ENCODE results near the gene SYT9.
"Not testable (repeated sequence)": the region's sequence is repeated elsewhere in the genome, so short reads cannot be mapped to it uniquely, and the experiment has no call there.

The SYT9 gene

DNA sequence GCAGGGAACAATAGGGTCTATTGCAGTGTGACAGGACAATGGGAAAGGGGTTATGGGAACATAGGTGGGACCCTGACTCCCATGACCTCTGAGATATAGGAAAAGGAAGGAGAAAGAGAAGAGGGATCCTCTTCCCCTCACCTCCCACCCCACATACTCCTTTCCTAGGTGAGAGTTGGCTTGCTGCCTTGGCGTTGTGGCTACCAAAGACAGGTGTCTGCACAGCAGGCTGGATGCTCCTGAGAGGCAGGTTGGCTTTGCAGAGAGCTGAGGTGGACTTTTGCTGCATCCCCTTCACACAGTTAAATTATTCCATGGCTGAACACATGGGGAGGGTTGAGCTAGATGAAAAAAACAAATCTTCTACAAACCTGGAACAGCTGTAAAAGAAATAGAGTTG, 80.7 kb downstream of the SYT9 start:
- Histone ChIP-seq H3K9me2 (replicated peaks; ENCODE audit: control insufficient read depth, low read length) (no peaks in the 10 kb centered on the region), H3K27me3 (ENCODE audit: control insufficient read depth, low read length) (no peaks in the 10 kb centered on the region)
- TF ChIP-seq EZH2phosphoT487 (IDR thresholded peaks at IDR 0.05; ENCODE audit: borderline replicate concordance, low read length), result no peak

DNA sequence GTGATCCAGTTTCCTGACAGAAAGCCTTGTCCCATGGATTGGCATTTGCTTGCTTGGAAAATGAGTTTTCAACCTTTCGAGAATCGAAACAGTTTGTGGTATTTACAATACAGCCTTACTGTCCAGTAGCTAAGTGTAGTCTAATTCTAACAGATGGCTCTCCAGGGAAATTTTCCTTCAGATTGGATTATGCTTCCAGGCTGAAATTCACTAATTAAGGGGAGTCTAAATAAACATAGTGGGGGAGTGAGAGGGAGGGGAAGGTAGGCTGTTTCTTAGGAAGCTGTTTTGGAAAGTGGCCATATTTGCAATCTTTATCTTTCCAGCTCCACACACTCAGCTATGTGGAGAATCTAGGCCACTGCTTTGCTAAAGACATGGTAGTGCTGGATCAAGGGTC, 81.3 kb downstream of the SYT9 start:
- no peaks in the 10 kb centered on the region for H3K27me3 ChIP-seq (ENCODE audit: control insufficient read depth, low read length)
- TF ChIP-seq EZH2phosphoT487 (IDR thresholded peaks at IDR 0.05; ENCODE audit: borderline replicate concordance, low read length), result no peak
- TF ChIP-seq, protein P1, sequence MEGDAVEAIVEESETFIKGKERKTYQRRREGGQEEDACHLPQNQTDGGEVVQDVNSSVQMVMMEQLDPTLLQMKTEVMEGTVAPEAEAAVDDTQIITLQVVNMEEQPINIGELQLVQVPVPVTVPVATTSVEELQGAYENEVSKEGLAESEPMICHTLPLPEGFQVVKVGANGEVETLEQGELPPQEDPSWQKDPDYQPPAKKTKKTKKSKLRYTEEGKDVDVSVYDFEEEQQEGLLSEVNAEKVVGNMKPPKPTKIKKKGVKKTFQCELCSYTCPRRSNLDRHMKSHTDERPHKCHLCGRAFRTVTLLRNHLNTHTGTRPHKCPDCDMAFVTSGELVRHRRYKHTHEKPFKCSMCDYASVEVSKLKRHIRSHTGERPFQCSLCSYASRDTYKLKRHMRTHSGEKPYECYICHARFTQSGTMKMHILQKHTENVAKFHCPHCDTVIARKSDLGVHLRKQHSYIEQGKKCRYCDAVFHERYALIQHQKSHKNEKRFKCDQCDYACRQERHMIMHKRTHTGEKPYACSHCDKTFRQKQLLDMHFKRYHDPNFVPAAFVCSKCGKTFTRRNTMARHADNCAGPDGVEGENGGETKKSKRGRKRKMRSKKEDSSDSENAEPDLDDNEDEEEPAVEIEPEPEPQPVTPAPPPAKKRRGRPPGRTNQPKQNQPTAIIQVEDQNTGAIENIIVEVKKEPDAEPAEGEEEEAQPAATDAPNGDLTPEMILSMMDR (IDR thresholded peaks at IDR 0.05; ENCODE audit: low read depth, low read length, poor library complexity, severe bottlenecking), result no peak

More for the DNA sequence above, 80.7 kb downstream of the SYT9 start:
- no peaks in the 10 kb centered on the region for H3K9me3 ChIP-seq (ENCODE audit: control insufficient read depth, insufficient read depth, low read length)
- H3K4me1 ChIP-seq (ENCODE audit: control insufficient read depth, low read length), result no peaks in the 10 kb centered on the region
- no peaks in the 10 kb centered on the region for H3K79me2 ChIP-seq (ENCODE audit: control insufficient read depth, low read length)
- H3F3A ChIP-seq (ENCODE audit: control insufficient read depth, insufficient read depth), result no peaks in the 10 kb centered on the region
- H3K4me3 ChIP-seq (ENCODE audit: low read length), result no peak overlapping the region
- H3K36me3 ChIP-seq (ENCODE audit: control insufficient read depth, low read length), result no peaks in the 10 kb centered on the region
- no peak overlapping the region for H3K4me2 ChIP-seq (ENCODE audit: low read length)
- no peak overlapping the region for H3K27ac ChIP-seq (ENCODE audit: low read depth, low read length)
- H4K20me1 ChIP-seq (ENCODE audit: control insufficient read depth, insufficient read depth, low read depth, low read length), result no peaks in the 10 kb centered on the region

DNA sequence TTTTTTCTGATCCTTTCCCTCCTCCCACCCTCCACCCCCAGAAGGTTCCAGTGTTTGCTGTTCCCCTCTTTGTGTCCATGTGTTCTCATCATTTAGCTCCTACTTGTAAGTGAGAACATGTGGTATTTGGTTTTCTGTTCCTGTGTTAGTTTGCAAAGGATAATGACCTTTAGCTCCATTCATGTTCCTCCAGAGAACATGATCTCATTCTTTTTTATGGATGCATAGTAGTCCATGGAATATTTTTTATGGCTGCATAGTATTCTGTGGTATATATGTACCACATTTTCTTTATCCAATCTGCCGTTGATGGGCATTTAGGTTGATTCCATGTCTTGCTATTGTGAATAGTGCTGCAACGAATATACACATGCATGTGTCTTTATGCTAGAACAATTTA, 83.7 kb downstream of the SYT9 start:
- not testable (repeated sequence) for H3K4me2 ChIP-seq (ENCODE audit: low read length); H3K9me2 ChIP-seq (replicated peaks; ENCODE audit: control insufficient read depth, low read length); H3K27me3 ChIP-seq (ENCODE audit: control insufficient read depth, low read length); H3K27ac ChIP-seq (ENCODE audit: low read depth, low read length); H3K4me3 ChIP-seq (ENCODE audit: low read length); H3F3A ChIP-seq (ENCODE audit: control insufficient read depth, insufficient read depth); H3K9me3 ChIP-seq (ENCODE audit: control insufficient read depth, insufficient read depth, low read length); H3K4me1 ChIP-seq (ENCODE audit: control insufficient read depth, low read length); H4K20me1 ChIP-seq (ENCODE audit: control insufficient read depth, insufficient read depth, low read depth, low read length); H3K79me2 ChIP-seq (ENCODE audit: control insufficient read depth, low read length); H3K36me3 ChIP-seq (ENCODE audit: control insufficient read depth, low read length)

More for the DNA sequence above, 81.3 kb downstream of the SYT9 start:
- Histone ChIP-seq H3K9me3 (ENCODE audit: control insufficient read depth, insufficient read depth, low read length) (no peaks in the 10 kb centered on the region), H3K9me2 (replicated peaks; ENCODE audit: control insufficient read depth, low read length) (no peaks in the 10 kb centered on the region), H3K4me3 (ENCODE audit: low read length) (no peak overlapping the region), H3K4me2 (ENCODE audit: low read length) (no peak overlapping the region), H3K27ac (ENCODE audit: low read depth, low read length) (no peak overlapping the region), H3K79me2 (ENCODE audit: control insufficient read depth, low read length) (no peaks in the 10 kb centered on the region), H3K36me3 (ENCODE audit: control insufficient read depth, low read length) (no peaks in the 10 kb centered on the region), H4K20me1 (ENCODE audit: control insufficient read depth, insufficient read depth, low read depth, low read length) (no peaks in the 10 kb centered on the region), H3F3A (ENCODE audit: control insufficient read depth, insufficient read depth) (no peaks in the 10 kb centered on the region), H3K4me1 (ENCODE audit: control insufficient read depth, low read length) (no peaks in the 10 kb centered on the region)

DNA sequence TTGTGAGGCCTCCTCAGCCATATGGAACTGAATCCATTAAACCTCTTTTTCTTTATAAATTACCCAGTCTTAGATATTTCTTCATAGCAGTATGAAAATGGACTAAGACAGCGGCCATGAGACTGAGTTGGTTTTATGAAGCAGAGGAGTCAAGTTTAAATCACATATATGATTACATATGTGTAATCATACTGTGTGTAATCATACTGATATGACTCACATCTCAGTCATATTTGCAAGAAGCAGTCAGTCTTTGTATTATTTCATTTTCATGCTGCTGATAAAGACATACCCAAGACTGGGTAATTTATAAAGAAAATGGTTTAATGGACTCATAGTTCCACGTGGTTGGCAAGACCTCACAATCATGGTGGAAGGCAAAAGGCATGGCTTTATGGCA, 89.8 kb downstream of the SYT9 start:
- Histone ChIP-seq H3F3A (ENCODE audit: control insufficient read depth, insufficient read depth) (no peaks in the 10 kb centered on the region), H4K20me1 (ENCODE audit: control insufficient read depth, insufficient read depth, low read depth, low read length) (no peaks in the 10 kb centered on the region), H3K4me1 (ENCODE audit: control insufficient read depth, low read length) (no peaks in the 10 kb centered on the region), H3K9me3 (ENCODE audit: control insufficient read depth, insufficient read depth, low read length) (no peaks in the 10 kb centered on the region), H3K79me2 (ENCODE audit: control insufficient read depth, low read length) (no peaks in the 10 kb centered on the region), H3K4me2 (ENCODE audit: low read length) (no peak overlapping the region), H3K36me3 (ENCODE audit: control insufficient read depth, low read length) (no peaks in the 10 kb centered on the region), H3K27me3 (ENCODE audit: control insufficient read depth, low read length) (0 out of 2 replicates have a peak, but pooled peaks cover 2% of the 10 kb centered on the region), H3K4me3 (ENCODE audit: low read length) (no peak overlapping the region), H3K27ac (ENCODE audit: low read depth, low read length) (no peak overlapping the region), H3K9me2 (replicated peaks; ENCODE audit: control insufficient read depth, low read length) (no peaks in the 10 kb centered on the region)
- TF ChIP-seq, protein P1 (IDR thresholded peaks at IDR 0.05; ENCODE audit: low read depth, low read length, poor library complexity, severe bottlenecking), result no peak
- TF ChIP-seq EZH2phosphoT487 (IDR thresholded peaks at IDR 0.05; ENCODE audit: borderline replicate concordance, low read length), result no peak
